Neuronal stem cell (in vitro differentiated cells): ENCODE data around the gene CNTN5. TPM values are rescaled to one million over a fixed set of nuclear protein-coding genes. Genes with fewer than 3 reads are reported as not detected.

Experiments used
- DNase-seq: peaks from one replicate; pipeline ENCODE4 v3.0.0-alpha.2; 2013; ENCODE audit warnings: low spot score
- H2AFZ ChIP-seq: one replicate; pipeline ENCODE4 v1.6.1; 2013; ENCODE audit warnings: mild to moderate bottlenecking, low read length, inconsistent platforms
- H2AK5ac ChIP-seq: 2 replicates; pipeline ENCODE4 v1.6.1; 2013; ENCODE audit warnings: low read depth, mild to moderate bottlenecking, inconsistent platforms, low read length, moderate library complexity, mixed read lengths
- H2BK120ac ChIP-seq: 2 replicates; pipeline ENCODE4 v1.6.1; 2013; ENCODE audit warnings: low read depth, mild to moderate bottlenecking, inconsistent platforms, low read length, moderate library complexity, mixed read lengths
- H2BK12ac ChIP-seq: one replicate; pipeline ENCODE4 v1.6.1; 2013; ENCODE audit warnings: low read length, inconsistent platforms
- H2BK15ac ChIP-seq: 2 replicates; pipeline ENCODE4 v1.6.1; 2013; ENCODE audit warnings: mild to moderate bottlenecking, low read length, inconsistent platforms, mixed read lengths
- H2BK5ac ChIP-seq: one replicate; pipeline ENCODE4 v1.6.1; 2013; ENCODE audit warnings: inconsistent platforms, mild to moderate bottlenecking, low read length, moderate library complexity
- H3K14ac ChIP-seq: one replicate; pipeline ENCODE4 v1.6.1; 2013; ENCODE audit warnings: low read length, inconsistent platforms
- H3K18ac ChIP-seq: 2 replicates; pipeline ENCODE4 v1.6.1; 2013; ENCODE audit warnings: low read length, inconsistent platforms
- H3K23ac ChIP-seq: 2 replicates; pipeline ENCODE4 v1.6.1; 2013; ENCODE audit warnings: low read depth, mild to moderate bottlenecking, mixed read lengths, low read length, inconsistent platforms; ENCODE audit not compliant: poor library complexity
- H3K27ac ChIP-seq: replicated peaks from 3 replicates; pipeline ENCODE4 v1.5.1; 2013; ENCODE audit warnings: low read length, inconsistent platforms
- H3K27me3 ChIP-seq, 3 experiments: 2 replicates each; pipeline ENCODE4 v1.6.1; 2013; ENCODE audit warnings: low read length in 3 of 3, mild to moderate bottlenecking in 2 of 3, inconsistent platforms in 1 of 3, low read depth in 1 of 3, mixed read lengths in 1 of 3, moderate library complexity in 1 of 3; ENCODE audit not compliant: control insufficient read depth in 3 of 3, insufficient read depth in 3 of 3
- H3K36me3 ChIP-seq, 2 donors: replicated peaks in 1 of 2; 2 replicates each; pipeline ENCODE4 v1.6.1; 2013; ENCODE audit warnings: low read length in 2 of 2; ENCODE audit not compliant: control insufficient read depth in 2 of 2, insufficient read depth in 2 of 2
- H3K4ac ChIP-seq: 2 replicates; pipeline ENCODE4 v1.6.1; 2013; ENCODE audit warnings: inconsistent platforms, mild to moderate bottlenecking, low read length, moderate library complexity
- H3K4me1 ChIP-seq, 2 donors: 1 replicate in 1 of 2; 2 replicates in 1 of 2; pipeline ENCODE4 v1.6.1; 2013; ENCODE audit warnings: low read length in 2 of 2, low read depth in 1 of 2; ENCODE audit not compliant: control insufficient read depth in 2 of 2, insufficient read depth in 1 of 2
- H3K4me2 ChIP-seq: one replicate; pipeline ENCODE4 v1.6.1; 2013; ENCODE audit warnings: mild to moderate bottlenecking, low read length, inconsistent platforms; ENCODE audit not compliant: insufficient read depth, poor library complexity, severe bottlenecking
- H3K4me3 ChIP-seq, 2 donors: 2 replicates each; pipeline ENCODE4 v1.5.1; 2013; ENCODE audit warnings: low read length in 2 of 2, mild to moderate bottlenecking in 2 of 2, inconsistent platforms in 1 of 2, moderate library complexity in 1 of 2
- H3K79me1 ChIP-seq: one replicate; pipeline ENCODE4 v1.6.1; 2013; ENCODE audit warnings: low read depth, mild to moderate bottlenecking, inconsistent platforms, low read length, moderate library complexity
- H3K9ac ChIP-seq: one replicate; pipeline ENCODE4 v1.6.1; 2013; ENCODE audit warnings: mild to moderate bottlenecking, low read depth, low read length, inconsistent platforms; ENCODE audit not compliant: poor library complexity
- H3K9me3 ChIP-seq, 2 donors: replicated peaks in 1 of 2; 2 replicates each; pipeline versions ENCODE3 to v1.6.1; 2013; ENCODE audit warnings: low read length in 2 of 2, mild to moderate bottlenecking in 2 of 2, inconsistent platforms in 1 of 2, low read depth in 1 of 2, mixed read lengths in 1 of 2, moderate library complexity in 1 of 2; ENCODE audit not compliant: control insufficient read depth in 2 of 2, insufficient read depth in 1 of 2
- H4K8ac ChIP-seq: one replicate; pipeline ENCODE4 v1.6.1; 2013; ENCODE audit warnings: low read depth, mild to moderate bottlenecking, inconsistent platforms, low read length, moderate library complexity
- H4K91ac ChIP-seq: one replicate; pipeline ENCODE4 v1.6.1; 2013; ENCODE audit warnings: low read length, low read depth, mild to moderate bottlenecking, inconsistent platforms; ENCODE audit not compliant: poor library complexity
- WGBS, 2 donors: extraction: QIAGEN DNeasy Blood & Tissue Kit; methylation state at CpG; one replicate each; pipeline ENCODE4 v1.1.7; 2013; ENCODE audit warnings: missing lambda C conversion rate in 2 of 2, mixed read lengths in 1 of 2; ENCODE audit not compliant: insufficient read length in 2 of 2, insufficient replicate concordance in 1 of 2; ENCODE audit errors: extremely low coverage in 2 of 2; 5-methylcytosine and 5-hydroxymethylcytosine counted together
- polyA plus RNA-seq, 2 experiments: library from polyadenylated mRNA; stranded (reverse); fragments of 200-250 nt; gene quantifications; one replicate each; pipeline ENCODE4 v1.2.3, GENCODE V29; 2013

The CNTN5 gene
- 0.07 TPM for polyA plus RNA-seq (2013, experiment 1 of 2)
- 0.06 TPM for polyA plus RNA-seq (2013, experiment 2 of 2)

DNA sequence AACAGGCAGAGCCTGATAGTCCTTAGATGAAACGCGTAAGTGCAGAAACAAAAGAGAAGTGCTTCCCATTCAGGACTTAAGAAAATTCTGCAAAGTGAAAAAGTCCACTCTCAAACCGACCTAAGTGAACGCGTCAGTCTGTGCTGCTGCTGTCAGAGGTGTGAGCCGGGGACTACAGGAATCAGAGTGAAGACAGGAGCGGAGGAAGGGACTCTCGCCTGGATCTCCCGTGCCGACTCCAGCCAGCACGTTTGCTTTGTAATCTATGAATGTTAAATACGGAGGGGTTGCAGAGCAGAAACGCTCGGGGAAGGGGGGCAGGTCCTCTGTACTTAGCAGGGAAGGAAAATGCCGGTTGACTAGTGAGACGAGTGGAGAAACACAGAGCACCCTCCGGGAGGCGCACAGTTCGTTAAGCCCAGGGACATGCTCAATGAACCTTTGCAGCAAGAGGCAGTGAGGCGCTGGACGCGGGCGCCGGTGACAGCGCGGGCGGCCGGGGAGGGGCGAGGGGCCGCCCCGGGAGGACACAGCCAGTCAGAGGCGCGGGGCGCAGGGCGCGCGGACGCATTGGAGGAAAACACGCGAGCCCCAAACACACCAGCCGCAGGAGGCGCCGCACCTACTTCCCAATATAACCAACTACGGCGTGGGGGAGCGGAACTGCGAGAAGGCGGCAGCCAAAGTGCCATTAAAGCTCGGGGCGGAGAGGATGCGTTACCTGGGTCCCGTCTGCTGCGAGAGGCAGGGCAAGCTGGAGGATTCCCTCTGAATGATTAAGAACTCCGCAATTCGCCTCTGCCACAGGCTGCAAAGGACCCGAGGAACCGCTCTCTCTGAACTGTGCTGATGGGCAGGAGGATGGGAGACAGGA lies at the start of gene CNTN5:
Gene CNTN5, plus strand, starts transcription at position 598 of the 874 bp plus-strand sequence.
- Histone ChIP-seq H3K36me3 (no peaks in the 10 kb centered on the region), H3K4me3 (peak within 1 kb of the TSS; percentile 28 to 84), H2BK120ac (no peak within 1 kb of the TSS), H3K79me1 (no peaks in the 10 kb centered on the region), H4K8ac (no peak within 1 kb of the TSS), H3K4me2 (peak within 1 kb of the TSS; percentile 75), H2BK15ac (no peak within 1 kb of the TSS), H2BK12ac (no peak within 1 kb of the TSS), H3K23ac (peak within 1 kb of the TSS; percentile 20), H3K4ac (no peak within 1 kb of the TSS), H3K27me3 (peaks cover 0 to 47% (median 0%) of the 10 kb centered on the region in 3 experiments), H3K9ac (peak within 1 kb of the TSS; percentile 61), H3K9me3 (no peaks in the 10 kb centered on the region), H2AK5ac (no peak within 1 kb of the TSS), H3K27ac (no peak within 1 kb of the TSS), H3K18ac (peak within 1 kb of the TSS; percentile 36), H3K14ac (no peak within 1 kb of the TSS), H2BK5ac (no peak within 1 kb of the TSS), H2AFZ (peak within 1 kb of the TSS; percentile 63), H4K91ac (no peak within 1 kb of the TSS), H3K4me1 (no peaks in the 10 kb centered on the region)
- peak; percentile 70 for DNase-seq
- no CpG with 5 or more reads among the region's 57 CpGs for WGBS, 2 donors

DNA sequence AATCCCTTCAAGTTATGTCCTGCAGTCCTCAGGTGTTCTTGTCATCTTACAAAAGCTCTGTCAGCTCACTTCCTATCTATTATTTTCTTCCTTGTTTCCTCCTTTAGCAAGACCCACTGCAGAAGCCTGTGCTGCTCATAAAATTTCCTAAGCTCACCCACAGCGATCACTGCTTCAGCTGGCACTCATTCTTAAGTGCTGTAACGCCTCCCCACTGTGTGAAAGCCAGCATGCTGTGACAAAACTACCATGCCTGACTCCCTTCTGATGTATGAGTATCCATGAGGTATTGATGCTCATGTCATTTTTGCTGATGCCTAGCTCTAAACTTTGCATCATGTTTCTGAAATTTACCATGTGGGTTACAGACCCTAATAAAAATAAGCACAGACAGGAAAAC lies 41.5 kb upstream of the CNTN5 start:
- WGBS, 2 donors = no CpG with 5 or more reads among the region's 2 CpGs
- no peak overlapping the region for H3K14ac ChIP-seq
- no peak overlapping the region for H3K4me3 ChIP-seq

DNA sequence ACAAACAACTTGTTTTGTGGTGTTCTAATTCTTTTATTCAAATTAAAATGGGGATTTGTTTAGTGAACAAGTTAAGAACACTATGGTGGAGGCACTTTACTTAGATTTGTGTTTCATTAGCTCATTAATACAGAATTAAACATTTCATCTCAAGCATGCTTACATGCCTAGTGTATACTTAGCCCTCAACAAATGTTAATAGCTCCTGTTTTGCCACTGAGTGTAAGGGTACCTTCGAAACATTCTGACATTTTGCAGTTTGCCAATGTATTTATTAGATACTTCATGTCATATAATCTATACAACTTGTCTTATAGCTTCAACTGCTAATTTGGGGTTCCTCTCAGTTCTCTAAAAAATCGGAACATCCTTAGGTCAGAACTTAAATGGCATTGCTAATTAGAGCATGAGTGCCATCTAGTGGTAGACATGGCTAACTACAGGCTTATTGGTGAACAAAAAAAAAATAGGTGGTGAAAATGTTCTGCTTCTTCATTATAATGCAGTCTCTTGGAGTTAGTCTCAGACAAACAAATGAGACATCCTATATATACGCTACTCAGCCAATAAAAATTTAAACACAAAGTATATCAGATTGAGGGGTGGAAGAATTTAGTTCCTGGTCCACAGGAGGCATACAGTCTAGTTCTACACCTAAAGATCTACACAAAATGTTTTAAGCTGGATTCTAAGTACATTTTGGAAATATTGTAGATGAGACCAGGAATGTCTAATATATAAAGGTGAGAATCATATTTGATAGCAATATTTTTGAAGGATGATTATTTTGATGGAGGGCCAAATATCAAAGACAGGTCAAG lies 4.9 kb upstream of the CNTN5 start:
- Histone ChIP-seq H4K91ac (no peak overlapping the region), H3K9me3 (no peaks in the 10 kb centered on the region), H2BK15ac (no peak overlapping the region), H3K4me1 (no peaks in the 10 kb centered on the region), H2BK120ac (no peak overlapping the region), H3K27me3 (peaks cover 0 to 21% (median 0%) of the 10 kb centered on the region in 3 experiments), H3K4me2 (no peak overlapping the region), H3K36me3 (no peaks in the 10 kb centered on the region), H2AK5ac (no peak overlapping the region), H3K14ac (no peak overlapping the region), H3K4me3 (no peak overlapping the region), H2BK5ac (no peak overlapping the region), H2AFZ (no peak overlapping the region), H3K18ac (no peak overlapping the region), H3K27ac (no peak overlapping the region), H3K4ac (no peak overlapping the region), H2BK12ac (no peak overlapping the region), H3K9ac (no peak overlapping the region), H3K23ac (no peak overlapping the region), H3K79me1 (no peaks in the 10 kb centered on the region), H4K8ac (no peak overlapping the region)
- no CpG with 5 or more reads among the region's 3 CpGs for WGBS, 2 donors
- DNase-seq = peak; percentile 42

More for the DNA sequence above, 41.5 kb upstream of the CNTN5 start:
- Histone ChIP-seq H3K27me3 (no peaks in the 10 kb centered on the region), H3K79me1 (no peaks in the 10 kb centered on the region), H2BK12ac (no peak overlapping the region), H2BK15ac (no peak overlapping the region), H2AFZ (no peak overlapping the region), H3K9me3 (peaks cover 0 to 1% of the 10 kb centered on the region in 2 donors), H3K23ac (no peak overlapping the region), H4K91ac (no peak overlapping the region), H3K36me3 (no peaks in the 10 kb centered on the region), H3K9ac (no peak overlapping the region), H2BK120ac (no peak overlapping the region), H2BK5ac (no peak overlapping the region), H3K4me1 (peaks cover 0 to 3% of the 10 kb centered on the region in 2 donors), H3K27ac (no peak overlapping the region), H4K8ac (no peak overlapping the region), H3K4me2 (no peak overlapping the region), H2AK5ac (no peak overlapping the region), H3K4ac (no peak overlapping the region), H3K18ac (no peak overlapping the region)
- DNase-seq = no peak

DNA sequence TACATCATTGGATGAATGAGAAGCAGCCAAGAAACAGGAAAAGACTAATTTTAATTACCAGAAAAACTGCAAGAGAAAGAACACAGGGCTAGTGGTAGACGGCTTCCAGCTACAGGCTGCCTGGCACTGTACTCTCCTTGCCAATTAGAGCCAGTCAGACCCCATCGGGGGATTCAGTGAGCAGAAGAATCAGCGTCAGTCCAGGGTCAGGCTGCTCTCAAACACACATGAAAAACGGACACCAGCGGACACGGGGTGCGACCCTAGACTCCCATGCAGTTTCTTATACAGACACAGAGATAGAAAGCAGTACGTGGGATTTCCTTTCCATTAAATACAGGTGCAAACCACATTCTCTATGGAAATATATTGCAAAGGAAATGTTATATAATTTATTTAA lies 1.1 kb upstream of the CNTN5 start:
- Histone ChIP-seq H3K23ac (no peak overlapping the region), H2AFZ (no peak overlapping the region), H3K27me3 (peaks cover 0 to 47% (median 0%) of the 10 kb centered on the region in 3 experiments), H3K4me1 (no peaks in the 10 kb centered on the region), H4K91ac (no peak overlapping the region), H2BK12ac (no peak overlapping the region), H3K9ac (no peak overlapping the region), H4K8ac (no peak overlapping the region), H3K27ac (no peak overlapping the region), H2BK120ac (no peak overlapping the region), H3K4ac (no peak overlapping the region), H3K79me1 (no peaks in the 10 kb centered on the region), H3K9me3 (no peaks in the 10 kb centered on the region), H2AK5ac (no peak overlapping the region), H3K4me3 (no peak overlapping the region), H3K36me3 (no peaks in the 10 kb centered on the region), H3K4me2 (no peak overlapping the region), H2BK5ac (no peak overlapping the region), H3K14ac (no peak overlapping the region), H3K18ac (no peak overlapping the region), H2BK15ac (no peak overlapping the region)
- no peak for DNase-seq
- no CpG with 5 or more reads among the region's 8 CpGs for whole genome bisulfite sequencing, 2 donors
